Activated CD4-positive, alpha-beta T cell treated with anti-CD3 and anti-CD28 coated beads for 1 hour (primary cell): Measurements from ENCODE around the gene KIAA0232.
"Not testable (repeated sequence)": the region's sequence is repeated elsewhere in the genome, so short reads cannot be mapped to it uniquely, and the experiment has no call there.

Experiments
- DNase-seq: peaks from one replicate; pipeline ENCODE4 v3.0.0-alpha.2; 2020

Gene KIAA0232

DNA sequence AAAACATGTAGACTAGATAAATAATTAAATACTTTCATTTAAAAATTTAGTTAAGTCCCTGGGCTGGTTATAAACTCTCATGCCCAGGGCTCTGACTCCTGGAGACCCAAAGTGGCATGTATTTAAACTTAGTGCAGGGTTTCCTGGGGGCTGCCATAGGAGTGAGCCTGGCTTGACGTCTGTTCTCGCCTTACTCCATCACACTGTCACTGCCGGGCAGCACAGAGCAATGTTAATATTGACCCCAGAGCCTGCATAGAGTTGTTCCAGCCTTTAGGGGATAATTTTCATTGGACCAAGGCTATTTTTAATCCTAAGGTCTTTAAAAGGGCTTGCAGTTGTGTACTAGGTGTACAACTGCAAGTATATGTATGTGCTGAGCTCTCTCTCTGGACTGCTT lies 31.2 kb downstream of the KIAA0232 start:
- DNase-seq, result no peak

DNA sequence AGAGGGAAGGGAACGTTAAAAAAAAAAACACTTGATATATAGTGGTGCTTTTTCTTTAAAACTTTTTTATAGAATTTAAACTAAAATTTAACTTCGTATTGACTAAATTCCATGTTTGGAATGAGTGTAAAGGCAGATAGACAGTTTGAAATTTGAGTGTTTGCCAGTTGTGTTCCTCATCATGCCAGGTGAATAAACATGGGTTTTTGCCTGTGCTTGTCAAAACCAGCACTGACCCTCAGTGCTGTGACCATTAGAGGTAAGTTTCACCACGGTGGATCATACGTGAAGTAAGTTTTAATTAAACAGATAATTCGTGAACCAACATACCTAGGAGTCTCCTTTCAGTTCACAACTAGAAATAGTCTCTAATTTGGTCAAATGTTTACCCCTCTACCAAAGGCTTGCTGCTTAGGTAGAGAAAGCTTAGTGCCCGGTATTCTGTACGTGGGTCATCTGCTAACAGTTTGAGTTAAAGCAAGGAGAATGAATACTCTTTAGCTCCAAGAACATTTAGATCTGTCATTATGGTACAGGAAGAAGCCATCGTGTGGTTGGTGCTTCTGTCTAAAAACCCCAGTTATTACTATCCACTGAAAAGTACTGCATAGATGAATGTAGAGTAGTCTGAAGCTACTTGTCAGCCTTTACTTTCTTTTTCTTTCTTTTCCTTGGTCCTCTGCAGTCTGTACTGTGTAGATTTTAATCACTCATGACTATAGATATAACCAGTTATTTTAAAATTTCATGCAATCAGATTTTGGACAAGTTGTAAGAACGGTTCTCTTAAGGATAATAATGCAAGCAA lies 32.7 kb downstream of the KIAA0232 start:
- DNase-seq, result no peak

DNA sequence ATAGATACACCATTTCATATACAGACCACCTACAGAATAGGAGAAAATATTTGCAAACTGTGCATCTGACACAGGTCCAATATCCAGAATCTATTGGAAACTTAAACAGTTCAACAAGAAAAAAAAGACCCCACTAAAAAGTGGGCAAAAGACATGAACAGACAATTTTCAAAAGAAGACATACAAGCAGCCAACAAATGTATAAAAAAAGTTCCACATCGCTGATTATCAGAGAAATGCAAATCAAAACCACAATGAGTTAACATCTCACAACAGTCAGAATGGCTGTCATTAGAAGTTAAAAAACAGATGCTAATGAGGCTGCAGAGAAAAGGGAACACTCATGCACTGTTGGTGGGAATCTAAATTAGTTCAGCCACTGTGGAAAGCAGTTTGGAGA lies 36.8 kb downstream of the KIAA0232 start:
- no peak for DNase-seq

DNA sequence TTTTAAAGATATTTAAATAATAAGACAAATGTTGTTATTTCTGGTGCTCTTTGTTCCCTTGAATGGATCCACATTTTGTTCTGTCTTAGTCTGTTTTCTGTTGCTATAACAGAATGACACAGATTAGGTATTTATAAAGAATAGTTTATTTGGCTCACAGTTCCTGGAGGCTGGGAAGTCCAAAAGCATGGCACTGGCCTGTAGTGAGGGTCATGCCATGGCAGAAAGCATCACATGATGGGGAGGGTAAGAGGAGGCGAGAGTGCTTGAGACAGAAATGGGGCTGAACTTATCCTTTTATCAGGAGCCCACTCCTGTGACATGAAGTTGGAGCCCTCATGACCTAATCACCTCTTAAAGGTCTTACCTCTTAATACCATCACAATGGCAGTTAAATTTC lies 38.2 kb downstream of the KIAA0232 start:
- DNase-seq, result no peak

DNA sequence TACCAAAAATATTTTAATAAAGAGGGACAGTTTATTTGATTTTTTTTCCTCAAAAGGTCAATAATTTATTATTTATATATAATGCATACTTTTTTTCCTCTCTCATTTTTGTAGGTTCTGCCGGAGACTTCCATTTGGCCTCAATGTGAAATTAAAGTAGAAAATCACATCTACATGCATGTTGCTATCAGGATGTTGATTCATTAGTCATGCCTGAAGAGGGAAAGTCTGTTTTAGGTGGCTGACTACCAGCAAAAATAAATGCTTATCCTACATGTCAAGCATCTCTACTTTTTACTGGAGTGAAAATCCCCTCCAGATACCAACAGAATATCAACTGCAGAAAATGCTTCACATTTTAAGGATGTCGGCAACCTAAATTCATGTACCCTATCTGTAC lies 41.5 kb downstream of the KIAA0232 start:
- DNase-seq, result no peak

DNA sequence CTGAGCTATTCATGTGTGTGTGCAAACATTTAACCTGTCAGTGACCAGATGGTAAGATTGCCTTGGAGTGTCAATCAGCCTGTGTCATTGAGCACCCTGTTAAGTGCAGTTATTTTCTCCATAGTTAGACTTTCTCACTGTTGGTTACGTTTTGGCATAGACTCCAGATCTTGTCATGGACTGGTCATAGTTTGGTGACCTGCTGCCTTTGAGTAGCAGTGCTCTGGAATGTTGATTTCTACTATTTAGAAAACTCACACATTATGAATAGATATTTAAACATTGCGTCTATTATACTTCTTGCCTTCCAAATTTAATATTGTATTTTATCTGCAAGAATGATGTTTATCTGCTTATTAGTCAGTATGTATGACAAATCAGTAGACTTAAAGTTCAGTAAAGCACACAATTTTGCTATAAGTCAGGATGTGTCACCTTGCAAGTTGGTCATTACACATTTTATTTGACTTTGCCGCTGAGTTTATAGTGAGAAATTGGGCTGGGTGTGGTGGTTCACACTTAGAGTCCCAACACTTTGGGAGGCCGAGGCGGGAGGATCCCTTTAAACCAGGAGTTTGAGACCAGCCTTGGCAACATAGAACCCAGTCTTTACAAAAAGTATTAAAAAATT lies 42.4 kb downstream of the KIAA0232 start:
- DNase-seq, result no peak

DNA sequence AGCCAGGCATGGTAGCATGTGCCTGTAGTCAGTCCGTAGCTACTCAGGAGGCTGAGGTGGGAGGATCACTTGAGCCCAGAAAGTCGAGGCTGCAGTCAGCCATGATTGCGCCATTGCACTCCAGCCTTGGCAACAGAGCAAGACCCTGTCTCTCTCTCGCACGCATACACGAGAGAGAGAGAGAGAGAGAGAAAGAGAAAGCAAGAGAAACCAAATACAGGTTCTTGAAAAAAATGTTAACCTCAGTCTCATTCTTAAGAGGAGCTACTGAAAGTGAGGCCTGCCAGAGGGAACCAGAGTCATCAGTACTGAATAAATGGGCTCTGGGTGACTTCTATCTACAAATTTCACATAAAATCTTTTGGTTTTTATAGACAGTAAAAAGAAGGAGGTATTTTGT lies 42.9 kb downstream of the KIAA0232 start:
- no peak for DNase-seq

DNA sequence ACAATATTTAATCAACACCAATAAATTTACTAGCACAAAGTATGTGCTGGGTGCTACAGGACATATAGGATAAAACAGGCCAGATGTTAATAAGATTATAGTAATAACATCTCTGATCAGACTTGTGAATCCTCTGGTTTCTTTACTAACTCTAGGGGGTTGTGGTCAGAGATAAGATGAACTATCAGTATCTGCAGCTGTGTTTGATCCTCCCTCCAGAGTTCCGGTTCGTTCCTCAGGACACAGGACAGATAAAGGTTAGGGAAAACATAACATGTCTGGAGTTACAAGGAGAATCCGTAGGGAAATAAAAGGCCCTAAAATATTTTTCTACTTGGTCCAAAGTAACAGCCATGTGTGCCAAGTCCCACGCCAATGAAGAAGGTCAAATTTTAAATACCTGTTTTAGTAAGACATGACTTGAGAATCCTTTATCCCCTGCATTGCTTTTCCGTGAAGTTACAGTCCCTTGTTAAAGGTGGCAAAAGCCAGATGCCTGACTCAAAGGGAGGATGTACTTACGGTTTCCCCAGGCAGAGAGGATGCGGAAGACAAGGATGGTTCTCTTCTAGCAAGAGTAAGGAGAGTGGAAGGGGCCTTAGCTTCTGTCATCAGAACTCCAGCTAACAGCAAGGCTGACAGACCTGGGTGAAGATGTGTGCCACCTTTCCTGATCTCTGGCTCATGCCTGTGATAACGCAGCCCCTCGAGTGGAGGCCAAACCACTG lies 44.4 kb downstream of the KIAA0232 start:
- no peak for DNase-seq

DNA sequence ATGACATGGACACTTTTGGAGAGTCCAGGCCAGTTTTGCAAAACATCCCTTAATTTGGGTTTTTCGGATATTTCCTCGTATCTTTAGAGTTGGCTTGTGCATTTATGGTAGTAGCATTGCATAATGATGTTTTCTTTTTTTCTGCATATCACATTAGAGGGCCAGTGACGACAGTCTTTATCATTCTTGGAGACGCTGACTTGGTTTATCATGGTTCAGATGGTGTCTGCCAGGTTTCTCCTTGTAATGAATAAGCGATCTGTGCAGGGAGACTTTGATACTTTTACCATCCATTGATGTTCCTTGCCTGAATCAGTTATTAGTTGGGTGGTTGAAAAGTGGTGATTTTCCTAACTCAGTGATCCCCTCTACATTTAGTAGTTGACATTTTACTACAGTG lies 46.6 kb downstream of the KIAA0232 start:
- DNase-seq, result no peak

DNA sequence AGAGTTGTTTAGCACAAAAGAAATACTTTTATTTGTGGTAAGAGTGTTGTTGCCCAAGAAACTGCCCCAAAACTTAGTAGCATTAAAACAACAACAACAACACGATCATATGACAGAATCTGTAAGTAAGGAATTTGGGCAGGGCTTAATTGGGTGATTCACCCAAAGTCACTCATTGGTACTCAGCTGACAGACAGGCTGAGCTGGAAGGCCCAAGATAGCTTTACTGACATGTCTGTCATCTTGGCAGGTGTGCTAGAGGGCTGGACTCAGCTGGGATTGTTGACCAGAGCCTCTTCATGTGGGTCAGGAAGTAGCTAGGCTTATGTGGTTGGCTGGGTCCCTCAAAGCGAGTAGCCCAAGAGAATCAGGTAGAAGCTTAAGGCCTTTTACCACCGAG lies 52.3 kb downstream of the KIAA0232 start:
- DNase-seq, result no peak

DNA sequence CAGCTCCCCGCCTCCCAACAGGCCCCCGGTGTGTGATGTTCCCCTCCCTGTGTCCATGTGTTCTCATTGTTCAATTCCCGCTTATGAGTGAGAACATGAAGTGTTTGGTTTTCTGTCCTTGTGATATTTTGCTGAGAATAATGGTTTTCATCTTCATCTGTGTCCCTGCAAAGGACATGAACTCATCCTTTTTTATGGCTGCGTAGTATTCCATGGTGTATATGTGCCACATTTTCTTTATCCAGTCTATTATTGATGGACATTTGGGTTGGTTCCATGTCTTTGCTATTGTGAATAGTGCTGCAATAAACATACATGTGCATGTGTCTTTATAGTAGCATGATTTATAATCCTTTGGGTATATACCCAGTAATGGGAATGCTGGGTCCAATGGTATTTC lies 53.1 kb downstream of the KIAA0232 start:
- DNase-seq, result not testable (repeated sequence)

DNA sequence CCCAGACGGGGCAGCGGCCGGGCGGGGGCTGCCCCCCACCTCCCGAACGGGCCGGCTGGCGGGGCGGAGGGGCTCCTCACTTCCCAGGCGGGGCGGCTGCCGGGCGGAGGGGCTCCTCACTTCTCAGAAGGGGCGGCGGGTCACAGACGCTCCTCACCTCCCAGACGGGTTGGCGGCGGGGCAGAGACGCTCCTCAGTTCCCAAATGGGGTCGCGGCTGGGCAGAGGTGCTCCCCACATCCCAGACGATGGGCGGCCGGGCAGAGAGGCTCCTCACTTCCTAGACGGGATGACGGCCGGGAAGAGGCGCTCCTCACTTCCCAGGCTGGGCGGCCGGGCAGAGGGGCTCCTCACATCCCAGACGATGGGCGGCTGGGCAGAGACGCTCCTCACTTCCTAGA lies 54.6 kb downstream of the KIAA0232 start:
- not testable (repeated sequence) for DNase-seq

DNA sequence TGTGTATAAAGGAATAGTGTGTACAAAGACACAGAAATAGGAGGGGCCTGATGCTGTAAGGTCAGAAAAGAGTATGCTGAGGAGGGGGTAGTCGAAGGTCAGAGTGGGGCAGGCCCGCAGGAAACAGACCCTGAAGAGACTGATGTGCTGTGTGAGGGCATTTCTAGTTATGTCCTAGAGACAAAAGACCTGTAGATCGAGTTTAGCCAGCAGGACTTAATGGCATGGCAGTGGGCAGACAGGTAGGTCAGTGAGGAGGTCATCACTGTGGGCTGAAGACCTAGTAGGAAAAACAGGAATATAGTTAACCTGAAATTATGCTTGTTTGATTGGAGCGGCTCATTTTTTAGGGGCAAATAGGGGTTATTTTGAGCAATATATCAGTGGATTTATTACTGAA lies 57.1 kb downstream of the KIAA0232 start:
- DNase-seq, result no peak

DNA sequence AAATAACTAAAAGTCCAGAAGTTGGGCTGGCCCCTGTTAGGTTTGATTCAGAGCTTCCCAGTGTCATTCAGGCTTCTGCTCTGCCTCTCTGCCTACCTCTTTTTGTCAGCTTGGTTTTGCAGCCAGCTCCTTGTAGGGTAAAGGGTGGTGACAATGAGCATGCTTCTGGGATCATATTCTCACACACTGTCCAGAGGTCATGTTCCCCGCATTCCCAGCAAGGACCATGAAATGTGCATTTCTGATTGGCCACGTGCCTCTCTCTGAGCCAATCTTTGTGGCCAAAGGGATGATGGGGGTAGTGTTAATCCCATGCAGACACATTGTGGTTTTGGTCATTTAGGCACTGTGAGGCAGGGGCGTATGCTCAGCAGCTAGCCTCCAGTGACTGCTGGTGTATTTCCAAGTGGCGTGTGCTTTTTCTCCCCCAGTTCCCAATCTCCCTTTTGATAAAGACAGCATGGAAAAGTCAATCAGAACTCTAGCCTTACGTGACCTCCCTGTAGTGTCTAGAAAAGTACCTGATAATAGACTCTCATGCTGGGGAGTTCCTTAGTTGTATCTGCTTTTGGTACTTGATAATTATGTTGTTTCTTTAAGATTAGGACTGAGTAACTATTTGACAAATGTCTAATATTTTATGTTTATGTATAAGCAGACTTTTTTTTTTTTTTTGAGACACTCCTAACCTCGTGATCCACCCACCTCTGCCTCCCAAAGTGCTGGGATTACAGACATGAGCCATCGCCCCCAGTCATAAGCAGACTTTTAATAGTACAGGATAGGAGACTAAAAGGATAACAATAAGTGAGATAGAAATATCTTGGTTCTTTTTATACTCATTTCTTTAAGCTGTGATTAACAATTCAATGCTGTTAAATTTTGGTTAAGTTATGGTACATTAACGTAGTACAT lies 57.8 kb downstream of the KIAA0232 start:
- no peak for DNase-seq

DNA sequence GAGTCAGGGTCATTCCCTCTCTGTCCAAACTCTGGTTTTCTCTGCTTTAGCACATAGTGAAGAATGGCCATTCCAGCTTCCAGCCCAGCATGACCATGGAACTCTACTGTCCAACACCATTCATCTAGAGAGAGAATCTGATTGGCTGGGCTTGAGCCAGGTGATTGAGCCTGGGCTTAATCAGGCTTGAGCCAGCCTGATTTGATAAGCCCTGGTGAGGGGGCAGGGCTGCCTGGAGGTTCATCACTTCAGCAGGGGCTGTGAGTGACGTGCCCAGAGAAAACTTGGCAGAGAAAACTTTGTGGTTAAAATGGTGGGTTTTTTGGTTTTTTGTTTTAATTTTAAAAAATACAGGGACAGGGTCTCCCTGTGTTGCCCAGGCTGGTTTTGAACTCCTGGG lies 62.5 kb downstream of the KIAA0232 start:
- DNase-seq, result no peak

DNA sequence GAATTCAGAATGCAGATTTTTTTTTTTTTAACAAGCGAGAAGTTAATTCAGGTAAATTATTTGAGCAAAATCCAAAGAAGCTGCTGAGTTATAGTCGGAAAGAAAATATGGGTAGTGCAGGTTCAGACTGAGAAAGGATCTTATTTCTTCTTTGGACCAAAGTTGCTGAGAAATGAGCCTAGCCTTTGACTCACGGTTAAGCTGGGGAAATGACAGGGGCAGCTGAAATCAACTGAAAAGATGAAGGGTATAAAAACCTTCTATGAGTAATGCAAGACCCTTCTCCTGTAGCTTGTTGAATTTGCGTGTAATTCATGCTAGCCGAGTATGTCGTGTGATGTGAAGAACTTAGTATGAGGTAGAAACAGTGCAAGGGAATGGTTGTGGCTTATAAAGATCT lies 63.0 kb downstream of the KIAA0232 start:
- DNase-seq, result no peak

DNA sequence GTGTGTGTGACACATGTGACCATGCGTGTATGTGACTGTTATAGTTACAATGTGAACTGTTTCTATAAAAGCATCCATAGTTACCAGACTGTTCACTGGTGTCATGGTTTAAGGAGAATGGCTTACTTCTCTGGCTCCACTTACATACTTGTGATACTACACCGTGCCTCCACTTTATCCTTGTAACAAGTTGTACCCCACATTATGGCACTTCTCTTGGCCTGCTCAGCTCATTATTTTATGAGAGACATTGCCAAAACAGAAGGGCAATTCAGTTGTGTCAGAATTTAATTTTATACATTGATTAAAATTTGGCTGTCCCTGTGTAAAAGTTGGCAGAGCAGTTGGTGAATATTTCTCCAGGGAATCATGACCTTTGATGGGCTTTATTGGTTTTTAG lies 64.7 kb downstream of the KIAA0232 start:
- no peak for DNase-seq

DNA sequence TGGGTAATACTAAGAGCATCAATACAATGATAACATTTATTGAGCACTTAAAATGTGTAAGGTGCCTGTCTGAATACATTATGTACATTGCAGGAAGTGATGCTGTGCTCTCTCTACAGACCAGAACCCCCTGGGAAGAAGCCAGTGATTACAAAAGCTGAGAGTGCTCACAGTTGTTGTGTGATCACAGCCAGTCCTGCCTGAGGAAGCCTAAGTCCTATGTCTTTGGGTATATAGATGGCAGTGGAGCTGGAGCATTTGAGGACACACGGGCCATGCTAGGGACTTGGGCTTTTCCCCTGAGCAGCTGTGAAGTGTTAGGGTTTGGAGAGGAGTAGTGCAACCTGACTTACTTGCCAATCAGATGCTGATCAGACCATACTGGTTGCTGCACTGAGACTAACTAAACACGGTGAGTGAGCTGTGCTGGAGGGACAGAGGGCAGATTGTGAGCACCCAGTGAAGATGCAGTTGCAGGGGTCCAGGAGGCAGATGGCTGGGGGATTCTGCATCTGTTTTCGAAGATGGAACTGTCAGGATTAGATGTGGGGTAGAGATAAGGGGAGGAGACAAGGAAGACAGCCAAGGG lies 66.3 kb downstream of the KIAA0232 start:
- no peak for DNase-seq

DNA sequence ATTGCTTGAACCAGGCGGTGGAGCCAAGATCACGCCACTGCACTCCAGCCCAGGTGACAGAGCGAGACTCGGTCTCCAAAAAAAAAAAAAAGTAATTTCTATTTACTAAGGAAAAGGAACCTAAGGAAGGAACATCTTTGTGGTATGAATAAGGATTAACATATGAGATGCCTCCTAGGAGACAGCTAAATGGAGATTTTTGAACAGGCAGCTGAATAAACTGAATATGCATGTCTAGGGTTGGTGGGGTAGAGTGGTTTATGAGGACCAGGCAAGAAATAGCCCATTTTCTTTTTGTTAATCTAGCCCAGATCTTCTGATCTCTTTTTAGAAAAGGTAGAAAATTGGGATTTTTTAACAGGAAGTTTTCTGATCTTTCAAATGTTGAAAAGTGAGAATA lies 67.2 kb downstream of the KIAA0232 start:
- no peak for DNase-seq

DNA sequence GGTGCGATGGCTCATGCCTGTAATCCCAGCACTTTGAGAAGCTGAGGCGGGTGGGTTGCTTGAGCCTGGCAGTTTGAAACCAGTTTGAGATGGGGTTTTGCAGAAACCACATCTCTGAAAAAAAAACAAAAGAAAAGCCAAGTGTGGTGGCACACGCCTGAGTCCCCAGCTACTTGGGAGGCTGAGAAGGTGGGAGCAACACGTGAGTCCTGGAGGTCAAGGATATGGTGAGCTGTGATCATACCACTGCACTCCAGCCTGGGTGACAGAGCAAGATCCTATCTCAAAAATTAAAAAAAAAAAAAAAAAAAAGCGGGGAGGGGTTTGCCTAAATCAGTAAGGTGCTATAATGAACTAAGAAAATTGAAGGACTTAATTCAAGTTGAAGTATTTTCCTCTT lies 68.9 kb downstream of the KIAA0232 start:
- no peak for DNase-seq

DNA sequence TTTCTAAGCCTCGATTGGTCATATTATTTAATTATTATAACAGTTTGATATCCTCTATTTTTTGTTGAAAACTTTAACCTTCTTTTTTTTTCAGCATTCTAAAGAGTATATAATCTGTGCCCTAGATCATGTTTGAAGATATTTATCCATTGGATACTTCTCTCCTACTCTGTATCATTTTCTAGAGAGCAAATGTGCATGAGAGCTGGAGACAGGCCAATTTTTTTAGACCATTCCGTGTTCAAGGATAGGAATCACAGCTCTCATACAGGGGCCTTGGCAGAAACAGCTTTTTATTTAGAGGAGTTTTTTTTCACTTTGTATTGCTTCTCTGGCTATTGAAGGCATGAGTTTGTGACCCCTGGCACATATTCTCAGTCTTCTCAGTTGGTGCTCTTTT lies 69.4 kb downstream of the KIAA0232 start:
- no peak for DNase-seq

DNA sequence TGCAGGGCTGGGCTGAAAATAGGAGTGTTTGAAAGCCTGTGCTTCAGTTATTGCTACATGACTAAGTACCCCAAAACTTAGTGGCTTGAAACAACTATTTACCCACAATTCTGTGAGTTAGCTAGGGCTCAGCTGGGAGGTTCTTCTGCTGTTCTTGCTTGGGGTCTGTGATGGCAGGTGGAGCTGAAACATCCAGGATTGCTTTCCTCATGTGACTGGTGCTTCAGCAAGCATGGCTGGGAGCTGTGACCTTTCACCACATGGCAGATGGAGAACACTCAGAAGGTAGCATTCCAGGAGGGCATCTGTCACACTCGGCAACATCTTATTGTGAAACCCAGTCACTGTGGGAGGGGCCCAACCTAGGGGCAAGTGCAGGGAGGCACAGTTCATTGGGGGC lies 70.1 kb downstream of the KIAA0232 start:
- no peak for DNase-seq
